Uterus (tissue), 2 donors: ENCODE measurements around the gene TANC1.

Source experiments
- POLR2A ChIP-seq, 2 donors: fragments of 450-650 bp; IDR thresholded peaks; one replicate each; pipeline ENCODE4 v1.6.1; 2016; ENCODE audit warnings: antibody characterized with exemption in 2 of 2, mild to moderate bottlenecking in 1 of 2, moderate library complexity in 1 of 2
- TF ChIP-seq, protein P1 (sequence below), 4 experiments: fragments of 200-600 bp in 2 of 4; fragments of 450-650 bp in 2 of 4; sonication (generic) in 2 of 4; IDR thresholded peaks; one replicate each; pipeline ENCODE4 v1.5.1; 2016 to 2019; ENCODE audit warnings: antibody characterized with exemption in 4 of 4, mild to moderate bottlenecking in 2 of 4, moderate library complexity in 1 of 4

DNA sequence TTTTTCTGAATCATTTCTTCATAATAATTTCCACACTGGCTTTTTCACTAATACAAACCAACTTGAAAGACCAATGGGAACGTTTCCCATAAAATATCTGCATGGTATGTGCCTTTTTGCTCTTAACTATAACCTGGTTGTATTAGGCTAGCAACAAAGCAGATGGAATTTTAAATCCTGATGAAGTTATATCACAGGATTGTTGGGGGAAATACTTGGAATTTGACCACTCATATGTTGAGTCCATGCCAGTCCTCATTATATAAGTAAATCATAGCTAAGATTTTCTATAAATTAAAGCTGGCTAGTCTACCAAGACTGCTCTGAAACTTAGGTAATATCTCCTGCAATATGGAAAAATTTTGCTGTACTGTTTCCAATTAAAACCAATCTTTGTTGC, 99.5 kb downstream of the TANC1 start:
- TF ChIP-seq, protein P1, sequence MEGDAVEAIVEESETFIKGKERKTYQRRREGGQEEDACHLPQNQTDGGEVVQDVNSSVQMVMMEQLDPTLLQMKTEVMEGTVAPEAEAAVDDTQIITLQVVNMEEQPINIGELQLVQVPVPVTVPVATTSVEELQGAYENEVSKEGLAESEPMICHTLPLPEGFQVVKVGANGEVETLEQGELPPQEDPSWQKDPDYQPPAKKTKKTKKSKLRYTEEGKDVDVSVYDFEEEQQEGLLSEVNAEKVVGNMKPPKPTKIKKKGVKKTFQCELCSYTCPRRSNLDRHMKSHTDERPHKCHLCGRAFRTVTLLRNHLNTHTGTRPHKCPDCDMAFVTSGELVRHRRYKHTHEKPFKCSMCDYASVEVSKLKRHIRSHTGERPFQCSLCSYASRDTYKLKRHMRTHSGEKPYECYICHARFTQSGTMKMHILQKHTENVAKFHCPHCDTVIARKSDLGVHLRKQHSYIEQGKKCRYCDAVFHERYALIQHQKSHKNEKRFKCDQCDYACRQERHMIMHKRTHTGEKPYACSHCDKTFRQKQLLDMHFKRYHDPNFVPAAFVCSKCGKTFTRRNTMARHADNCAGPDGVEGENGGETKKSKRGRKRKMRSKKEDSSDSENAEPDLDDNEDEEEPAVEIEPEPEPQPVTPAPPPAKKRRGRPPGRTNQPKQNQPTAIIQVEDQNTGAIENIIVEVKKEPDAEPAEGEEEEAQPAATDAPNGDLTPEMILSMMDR (IDR thresholded peaks at IDR 0.05) = no peak
- no peak for TF ChIP-seq POLR2A (IDR thresholded peaks at IDR 0.05)
